H1 (cell line): ENCODE results near the gene ZFP36L2. TPM values are rescaled to one million over a fixed set of nuclear protein-coding genes. Genes with fewer than 3 reads are reported as not detected.

Source experiments
- ASH2L ChIP-seq: fragments of 200-600, 300-600 bp; sonication (generic); IDR thresholded peaks from one replicate; pipeline ENCODE4 v1.7.1; 2017; ENCODE audit warnings: low read length
- ATF2 ChIP-seq: IDR thresholded peaks from 2 replicates; pipeline ENCODE4 v1.6.1; 2012; ENCODE audit warnings: low read length, inconsistent platforms
- BRCA1 ChIP-seq: IDR thresholded peaks from 2 replicates; pipeline ENCODE4 v1.6.1; 2012; ENCODE audit warnings: low read depth, low read length, improper control_type of control experiment
- CEBPB ChIP-seq: IDR thresholded peaks from 2 replicates; pipeline ENCODE4 v1.6.1; 2012; ENCODE audit warnings: low read depth, low read length
- CTBP2 ChIP-seq: IDR thresholded peaks from 2 replicates; pipeline ENCODE4 v1.7.0; 2011; ENCODE audit warnings: borderline replicate concordance, mild to moderate bottlenecking, moderate library complexity, mixed read lengths, low read length; ENCODE audit not compliant: insufficient read depth, insufficient read length
- EGR1 ChIP-seq: IDR thresholded peaks from 2 replicates; pipeline ENCODE4 v1.6.1; 2011; ENCODE audit warnings: low read depth, low read length, borderline replicate concordance
- MAX ChIP-seq: IDR thresholded peaks from 2 replicates; pipeline ENCODE4 v1.6.1; 2012; ENCODE audit warnings: inconsistent platforms
- POU5F1 ChIP-seq: IDR thresholded peaks from 2 replicates; pipeline ENCODE4 v1.6.1; 2011; ENCODE audit warnings: low read depth, mild to moderate bottlenecking, low read length, moderate library complexity
- RAD21 ChIP-seq, 2 experiments: IDR thresholded peaks in 1 of 2; conservative IDR thresholded peaks in 1 of 2; 2 replicates each; pipeline ENCODE4 v1.6.1; 2011; ENCODE audit warnings: low read depth in 2 of 2, low read length in 2 of 2, improper control_type of control experiment in 1 of 2, inconsistent platforms in 1 of 2, mild to moderate bottlenecking in 1 of 2, moderate library complexity in 1 of 2
- RNF2 ChIP-seq: fragments of 200-900, 300-1000 bp; sonication (generic); IDR thresholded peaks from 2 replicates; pipeline ENCODE4 v1.7.1; 2016; ENCODE audit warnings: borderline replicate concordance, low read depth, mild to moderate bottlenecking, antibody characterized with exemption, low read length; ENCODE audit not compliant: poor library complexity, severe bottlenecking; ENCODE audit errors: missing control alignments
- SAP30 ChIP-seq: fragments of 300-600 bp; sonication (generic); IDR thresholded peaks from 2 replicates; pipeline ENCODE4 v1.7.1; 2012; ENCODE audit warnings: low read length, moderate library complexity, mild to moderate bottlenecking, inconsistent platforms; ENCODE audit not compliant: insufficient read depth, insufficient replicate concordance
- SUZ12 ChIP-seq: fragments of 200-600 bp; sonication (generic); IDR thresholded peaks from 2 replicates; pipeline ENCODE4 v1.6.1; 2012; ENCODE audit warnings: mild to moderate bottlenecking, inconsistent platforms, low read length, moderate library complexity, mixed read lengths
- TCF12 ChIP-seq: IDR thresholded peaks from 2 replicates; pipeline ENCODE4 v1.6.1; 2011; ENCODE audit warnings: low read depth, mild to moderate bottlenecking, low read length
- TEAD4 ChIP-seq: IDR thresholded peaks from 2 replicates; pipeline ENCODE4 v1.6.1; 2012; ENCODE audit warnings: low read depth, low read length, inconsistent platforms, mixed read lengths
- USF2 ChIP-seq: IDR thresholded peaks from 2 replicates; pipeline ENCODE4 v1.6.1; 2011; ENCODE audit warnings: low read length, improper control_type of control experiment
- polyA plus RNA-seq, 7 experiments: library from polyadenylated mRNA; depleted of rRNA in 3 of 7; stranded (reverse) in 5 of 7; unstranded in 2 of 7; fragments of >200 nt in 5 of 7; fragments of 200-250 nt in 2 of 7; gene quantifications; 1 replicate in 5 of 7; 2 replicates in 1 of 7; 4 replicates in 1 of 7; pipeline versions ENCODE4 v1.2.1 to v1.2.3, GENCODE V29; 2011 to 2013; ENCODE audit warnings: missing spikeins in 2 of 7, mixed read lengths in 2 of 7
- total RNA-seq: library from RNA; stranded (reverse); fragmentation: NEBNext Ultra II Directional; extraction: Animal tissue kit (Norgen Biotek cat#: 25700); gene quantifications from 2 replicates; pipeline ENCODE4 v1.2.1, GENCODE V29; 2021

ZFP36L2 gene
- total and polyA plus RNA-seq, 2 of the 8 experiments (the other 6 are each of a cell fraction or from before 2014, with no cell fraction given): 13.4 to 102 TPM

- TF ChIP-seq ASH2L (peak; percentile 44), CEBPB (peak; percentile 25; the same call in 1 of the 2 replicates), TEAD4 (0 out of 2 replicates have a peak, but pooled peaks have one; percentile 19), EGR1 (peak; percentile 73), POU5F1 (peak; percentile 77; the same call in 1 of the 2 replicates), SAP30 (peak; percentile 43), MAX (peak; percentile 78; the same call in 1 of the 2 replicates), TCF12 (peak; percentile 74; the same call in 1 of the 2 replicates), CTBP2 (peak; percentile 96), RAD21 (IDR thresholded peaks at IDR 0.05 in 1 of 2, conservative IDR thresholded peaks at IDR 0.05 in 1 of 2; ENCODE audit: low read depth in 2 of 2, low read length in 2 of 2) (peak in 1 of 2 experiments; percentile 7; a peak in 1 of 4 replicates), RNF2 (no peak), SUZ12 (no peak), BRCA1 (no peak), USF2 (0 out of 2 replicates have a peak, but pooled peaks have one; percentile 17), ATF2 (peak; percentile 21; the same call in 1 of the 2 replicates)
Observed at GRCh38 chr2:43217228-43218154, 8.9 kb downstream of the ZFP36L2 start (continued).
